Measurements from ENCODE around the gene AJAP1. TPM values are rescaled to one million over a fixed set of nuclear protein-coding genes. Genes with fewer than 3 reads are reported as not detected.

The AJAP1 gene
- total RNA-seq: 1 to 10 TPM in 4 of 8 experiments, under 1 TPM in 3, not detected in 1; 0.10 to 5.4 (median 2.8) TPM

DNA sequence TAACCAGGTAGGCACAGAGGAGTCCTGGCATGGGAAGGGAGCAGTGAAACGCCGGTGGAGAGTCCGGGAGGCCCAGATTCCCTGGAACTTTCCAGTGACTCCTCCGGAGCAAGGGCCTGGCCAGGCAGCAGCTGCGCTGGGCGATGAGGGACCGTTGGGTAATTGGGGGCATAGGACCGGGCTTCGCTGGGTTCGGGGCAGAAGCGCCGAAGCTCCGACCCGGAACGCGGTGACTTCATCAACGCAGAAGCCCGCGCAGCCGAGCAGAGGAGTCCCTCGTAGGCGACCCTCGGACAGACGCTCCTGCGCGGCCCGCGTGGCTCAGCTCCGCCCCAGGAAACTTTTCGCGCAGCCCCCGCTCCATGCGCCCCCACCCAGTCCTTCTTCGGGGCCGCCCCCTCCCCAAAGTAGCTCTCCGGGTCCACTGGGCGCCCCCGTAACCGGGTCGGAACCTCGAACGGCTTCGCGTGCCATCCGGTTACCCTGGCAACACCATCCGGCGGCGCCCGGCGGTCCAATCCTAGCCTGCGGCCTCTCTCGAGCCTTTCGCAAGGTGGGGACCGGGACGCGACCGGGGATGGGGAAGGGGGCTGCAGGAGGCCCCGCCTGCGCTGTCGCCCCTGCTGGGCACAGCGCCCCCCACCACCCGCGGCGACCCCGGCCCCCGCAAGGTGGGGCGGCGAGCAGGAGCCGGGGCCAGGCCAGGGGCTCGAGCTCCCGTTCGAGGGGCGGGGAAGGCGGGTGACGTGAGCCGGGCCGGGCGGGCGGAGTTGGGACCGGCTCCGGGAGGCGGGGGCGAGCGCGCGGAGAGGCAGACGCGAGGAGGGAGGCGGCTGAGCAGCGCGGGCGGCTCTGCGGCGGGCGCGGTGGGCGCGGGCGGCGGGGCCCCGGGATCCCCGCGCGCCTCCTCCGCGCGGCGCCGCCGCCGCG lies at the start of gene AJAP1:
Gene AJAP1 (plus strand): TSS at position 814 of the 930 bp plus-strand sequence. CDS start 817 bp downstream, outside the sequence.
- in situ Hi-C loops (cut with MboI; ENCODE audit: low pct_unique_long_range_greater_than_20kb in 2 of 9, low sequenced_read_pairs in 9 of 9, unreplicated experiment in 9 of 9): loop anchor here in 1 of 9 experiments (25.0 kb wide), 2 partner anchors 158 to 742 kb away; partner anchors contain the start of gene C1orf174
- 5 to 100% (median 34%) methylated on average over 1 to 16 of the region's 112 CpGs; no CpG with 5 or more reads in 4 of the 10 experiments for WGBS, 10 experiments
- H3K27ac ChIP-seq: no peak within 1 kb of the TSS

GRCh38 chr1:4605158-4605557 lies 49.3 kb upstream of the AJAP1 start:
- Histone ChIP-seq H3K27ac (no peak overlapping the region), H3K4me1 (replicated peaks in 1 of 2) (peaks cover 0 to 15% of the 10 kb centered on the region in 2 donors), H3K4me3 (no peak overlapping the region)
- 0 to 71% (median 54%) methylated on average over 2 to 6 of the region's 6 CpGs; no CpG with 5 or more reads in 4 of the 10 experiments for WGBS, 10 experiments
- in situ Hi-C loops (cut with MboI; ENCODE audit: low pct_unique_long_range_greater_than_20kb in 2 of 9, low sequenced_read_pairs in 9 of 9, unreplicated experiment in 9 of 9): loop anchor here in 1 of 9 experiments (25.0 kb wide), 1 partner anchor 693 kb away; the partner anchor contains the start of gene C1orf174
- no peak for ATAC-seq (replicated peaks in 6 of 8)

More for the DNA sequence above, at the start of gene AJAP1:
- H3K4me3 ChIP-seq: peak within 1 kb of the TSS; percentile 31 to 59 (median 49)
- ATAC-seq (replicated peaks in 6 of 8): peak in 6 of 8 experiments; percentile 3 to 46 (median 38)
- peaks cover 18 to 22% of the 10 kb centered on the region in 2 donors for H3K4me1 ChIP-seq (replicated peaks in 1 of 2)

DNA sequence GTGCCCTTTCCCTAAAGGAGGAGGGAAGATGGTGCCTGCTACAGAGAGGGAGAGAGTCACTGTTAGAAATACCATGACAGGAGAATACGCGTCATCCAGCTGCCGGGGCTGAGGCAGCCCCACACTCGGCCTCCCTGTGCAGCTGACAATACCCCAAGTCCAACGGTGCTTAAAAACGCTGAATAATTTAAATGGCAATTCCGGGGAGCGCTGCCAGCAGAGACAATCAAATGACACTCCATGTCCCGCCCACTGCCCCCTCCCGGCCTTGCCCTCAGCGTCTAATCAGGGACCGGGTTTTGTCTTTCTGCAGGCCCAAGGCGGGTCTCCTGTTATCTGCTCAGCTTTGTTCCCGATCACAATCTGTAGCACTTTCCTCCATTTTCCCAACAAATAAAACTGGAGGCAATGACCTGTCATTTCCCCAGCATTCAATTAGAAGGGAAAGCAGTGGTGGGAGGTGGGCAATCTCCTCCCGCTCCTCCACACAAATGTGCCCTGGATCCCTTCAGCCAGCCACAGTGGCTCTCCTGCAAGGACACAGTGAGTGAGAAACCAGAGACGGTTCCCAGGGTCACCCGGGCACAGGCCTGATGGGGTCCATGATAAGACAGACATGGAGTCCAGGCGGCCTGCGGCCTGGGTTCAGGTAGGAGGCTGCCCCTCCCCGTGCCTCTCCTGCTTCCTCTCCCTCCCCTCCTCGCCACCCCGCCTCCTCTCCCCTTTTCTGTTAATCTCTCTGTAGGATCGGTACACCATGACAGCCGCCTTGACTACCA lies 42.7 kb upstream of the AJAP1 start:
- H3K4me1 ChIP-seq (replicated peaks in 1 of 2): peaks cover 0 to 18% of the 10 kb centered on the region in 2 donors
- in situ Hi-C loops (cut with MboI; ENCODE audit: low pct_unique_long_range_greater_than_20kb in 2 of 9, low sequenced_read_pairs in 9 of 9, unreplicated experiment in 9 of 9): loop anchor here in 1 of 9 experiments (25.0 kb wide), 1 partner anchor 699 kb away; the partner anchor contains the start of gene C1orf174
- ATAC-seq (replicated peaks in 6 of 8): peak in 4 of 8 experiments; percentile 47 to 84 (median 80)
- H3K4me3 ChIP-seq: no peak overlapping the region
- peak overlapping the region in 1 of 2 donors; percentile 33 for H3K27ac ChIP-seq
- WGBS, 10 experiments: 7 to 73% (median 37%) methylated on average over 3 to 9 of the region's 24 CpGs; no CpG with 5 or more reads in 4 of the 10 experiments

GRCh38 chr1:4612991-4613390 lies 41.4 kb upstream of the AJAP1 start:
- Histone ChIP-seq H3K4me3 (no peak overlapping the region), H3K4me1 (replicated peaks in 1 of 2) (peaks cover 0 to 18% of the 10 kb centered on the region in 2 donors), H3K27ac (no peak overlapping the region)
- in situ Hi-C loops (cut with MboI; ENCODE audit: low pct_unique_long_range_greater_than_20kb in 2 of 9, low sequenced_read_pairs in 9 of 9, unreplicated experiment in 9 of 9): loop anchor here in 1 of 9 experiments (25.0 kb wide), 1 partner anchor 701 kb away; the partner anchor contains the start of gene C1orf174
- no peak for ATAC-seq (replicated peaks in 6 of 8)
- 7 to 100% (median 59%) methylated on average over 1 to 7 of the region's 7 CpGs for WGBS, 10 experiments

DNA sequence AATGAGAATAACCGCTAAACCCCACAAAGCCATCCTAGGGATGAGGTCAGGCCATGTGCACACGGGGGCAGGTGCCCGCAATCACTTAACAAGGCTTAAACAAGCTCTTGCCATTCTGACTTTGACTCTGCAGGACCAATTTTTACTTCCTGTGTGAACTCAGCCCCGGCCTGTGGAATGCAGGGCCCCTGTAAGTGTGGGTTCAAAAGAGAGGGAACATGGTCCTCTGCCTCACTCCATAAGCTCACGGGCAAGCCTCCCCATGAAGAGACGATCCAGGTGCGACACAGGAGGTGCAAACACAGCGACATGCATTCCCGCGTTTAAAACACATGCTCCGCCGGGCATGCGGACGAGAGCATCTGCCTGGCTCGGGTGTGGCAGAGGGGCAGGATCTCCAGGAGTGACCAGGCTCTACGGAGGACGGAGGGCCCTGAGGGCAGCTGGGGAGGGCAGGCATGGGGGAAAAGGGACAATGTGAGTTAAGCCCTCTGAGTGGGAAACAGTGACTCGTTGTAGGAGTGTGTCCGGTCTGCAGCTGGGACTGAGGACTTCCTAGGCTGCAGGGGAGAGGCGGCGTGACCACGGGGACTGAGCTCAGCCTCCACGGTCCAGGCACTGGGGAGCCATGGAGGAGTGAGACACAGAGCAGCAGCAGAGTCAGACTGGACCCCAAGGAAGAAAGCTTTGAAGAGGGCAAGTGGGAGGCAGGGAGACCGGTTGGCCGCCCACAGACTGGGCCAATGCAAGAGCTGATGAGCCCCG lies 40.6 kb upstream of the AJAP1 start:
- no peak overlapping the region for H3K27ac ChIP-seq
- no peak overlapping the region for H3K4me3 ChIP-seq
- 40 to 91% (median 73%) methylated on average over 1 to 18 of the region's 26 CpGs; no CpG with 5 or more reads in 3 of the 10 experiments for WGBS, 10 experiments
- in situ Hi-C loops (cut with MboI; ENCODE audit: low pct_unique_long_range_greater_than_20kb in 2 of 9, low sequenced_read_pairs in 9 of 9, unreplicated experiment in 9 of 9): loop anchor here in 1 of 9 experiments (25.0 kb wide), 1 partner anchor 701 kb away; the partner anchor contains the start of gene C1orf174
- H3K4me1 ChIP-seq (replicated peaks in 1 of 2): peaks cover 0 to 18% of the 10 kb centered on the region in 2 donors
- no peak for ATAC-seq (replicated peaks in 6 of 8)

- in situ Hi-C loops (cut with MboI; ENCODE audit: low pct_unique_long_range_greater_than_20kb in 2 of 9, low sequenced_read_pairs in 9 of 9, unreplicated experiment in 9 of 9): loop anchor here in 1 of 9 experiments (25.0 kb wide), 1 partner anchor 702 kb away; the partner anchor contains the start of gene C1orf174
- WGBS, 10 experiments: 50 to 90% (median 77%) methylated on average over 1 to 8 of the region's 15 CpGs; no CpG with 5 or more reads in 2 of the 10 experiments
- H3K4me1 ChIP-seq (replicated peaks in 1 of 2): peaks cover 0 to 18% of the 10 kb centered on the region in 2 donors
- no peak overlapping the region for H3K27ac ChIP-seq
- no peak overlapping the region for H3K4me3 ChIP-seq
- ATAC-seq (replicated peaks in 6 of 8): no peak
These were observed 39.9 kb upstream of the AJAP1 start for GRCh38 chr1:4614371-4615137.

DNA sequence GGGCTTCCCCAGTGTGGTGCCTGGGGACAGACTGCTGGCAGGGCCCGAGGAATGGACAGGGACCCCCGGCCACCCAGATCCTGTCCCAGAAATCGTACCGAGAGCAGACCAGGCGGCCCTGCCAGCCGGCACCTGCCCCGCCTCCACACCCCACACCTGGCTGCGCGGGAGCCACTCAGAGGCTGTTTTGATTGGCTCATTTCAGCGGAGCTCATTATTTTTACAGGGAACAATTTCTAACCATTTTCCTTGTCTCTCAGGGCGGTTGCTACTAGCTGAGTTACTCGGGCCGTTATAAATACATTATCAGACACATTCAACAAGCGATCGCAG lies 39.3 kb upstream of the AJAP1 start:
- H3K4me1 ChIP-seq (replicated peaks in 1 of 2): peaks cover 0 to 18% of the 10 kb centered on the region in 2 donors
- in situ Hi-C loops (cut with MboI; ENCODE audit: low pct_unique_long_range_greater_than_20kb in 2 of 9, low sequenced_read_pairs in 9 of 9, unreplicated experiment in 9 of 9): loop anchor here in 1 of 9 experiments (25.0 kb wide), 1 partner anchor 703 kb away; the partner anchor contains the start of gene C1orf174
- 43 to 100% (median 75%) methylated on average over 2 to 14 of the region's 15 CpGs; no CpG with 5 or more reads in 3 of the 10 experiments for WGBS, 10 experiments
- ATAC-seq (replicated peaks in 6 of 8): no peak
- H3K27ac ChIP-seq: no peak overlapping the region
- no peak overlapping the region for H3K4me3 ChIP-seq

- Histone ChIP-seq H3K4me3 (no peak overlapping the region), H3K4me1 (replicated peaks in 1 of 2) (peaks cover 0 to 18% of the 10 kb centered on the region in 2 donors), H3K27ac (no peak overlapping the region)
- in situ Hi-C loops (cut with MboI; ENCODE audit: low pct_unique_long_range_greater_than_20kb in 2 of 9, low sequenced_read_pairs in 9 of 9, unreplicated experiment in 9 of 9): loop anchor here in 1 of 9 experiments (25.0 kb wide), 1 partner anchor 703 kb away; the partner anchor contains the start of gene C1orf174
- 7 to 100% (median 71%) methylated on average over 1 to 9 of the region's 9 CpGs; no CpG with 5 or more reads in 5 of the 10 experiments for WGBS, 10 experiments
- no peak for ATAC-seq (replicated peaks in 6 of 8)
These were observed 38.9 kb upstream of the AJAP1 start for GRCh38 chr1:4615501-4615900.

DNA sequence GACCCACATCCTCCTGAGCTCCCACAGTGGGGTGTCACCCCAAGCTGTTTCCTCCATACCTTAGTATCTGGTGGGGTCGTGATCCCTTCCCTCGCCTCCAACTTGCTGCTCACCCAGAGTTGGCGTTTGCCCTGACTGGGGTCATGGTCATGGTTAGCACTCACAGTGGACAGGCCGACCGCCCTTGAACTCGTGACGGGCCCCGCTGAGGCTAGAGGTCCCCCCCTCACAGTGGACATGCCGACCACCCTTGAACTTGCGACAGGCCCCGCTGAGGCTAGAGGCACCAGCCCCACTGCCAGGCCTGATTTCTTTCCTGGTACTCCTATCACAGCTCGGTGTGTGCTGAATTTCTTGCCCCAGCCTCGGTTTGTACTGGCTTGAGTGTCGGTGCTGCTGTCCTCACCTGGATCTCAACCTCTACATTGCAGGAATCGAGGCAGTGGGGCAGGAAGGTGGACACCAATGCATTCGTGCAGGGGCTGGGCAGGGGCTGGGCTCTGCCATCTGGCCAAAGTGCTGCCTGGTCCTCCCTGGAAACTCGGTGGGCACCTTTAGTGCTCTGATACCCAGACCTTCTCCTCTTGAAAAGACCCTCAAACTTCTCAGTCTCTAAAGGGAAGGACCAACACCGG lies 37.5 kb upstream of the AJAP1 start:
- 42 to 100% (median 76%) methylated on average over 1 to 16 of the region's 18 CpGs; no CpG with 5 or more reads in 1 of the 10 experiments for WGBS, 10 experiments

DNA sequence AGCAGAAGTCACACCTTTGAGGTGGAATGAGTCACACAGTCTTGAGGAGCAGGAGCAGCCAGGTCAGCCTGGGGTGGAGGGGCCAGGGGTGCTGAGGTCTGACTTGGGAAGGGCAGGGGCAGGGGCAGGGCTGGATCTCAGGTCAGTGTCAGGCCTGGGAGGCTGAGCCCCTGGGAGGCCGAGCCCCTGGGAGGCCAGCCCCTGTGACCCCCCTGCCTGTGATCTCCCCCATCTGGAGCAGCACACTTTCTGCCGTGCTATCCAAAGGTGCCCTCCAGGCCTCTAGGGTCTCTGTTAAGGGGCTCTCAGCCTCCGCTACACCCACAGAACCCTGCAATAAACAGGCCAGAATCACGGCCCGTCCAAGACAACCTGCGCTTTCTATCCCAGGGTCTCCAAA lies 36.9 kb upstream of the AJAP1 start:
- Histone ChIP-seq H3K4me1 (replicated peaks in 1 of 2) (peaks cover 0 to 2% of the 10 kb centered on the region in 2 donors), H3K27ac (no peak overlapping the region), H3K4me3 (no peak overlapping the region)
- 0 to 100% (median 80%) methylated on average over 1 to 4 of the region's 6 CpGs; no CpG with 5 or more reads in 5 of the 10 experiments for WGBS, 10 experiments
- no peak for ATAC-seq (replicated peaks in 6 of 8)
- in situ Hi-C loops (cut with MboI; ENCODE audit: low pct_unique_long_range_greater_than_20kb in 2 of 9, low sequenced_read_pairs in 9 of 9, unreplicated experiment in 9 of 9): loop anchor here in 1 of 9 experiments (25.0 kb wide), 1 partner anchor 705 kb away; the partner anchor contains the start of gene C1orf174

More for the DNA sequence above, 37.5 kb upstream of the AJAP1 start:
- Histone ChIP-seq H3K4me3 (no peak overlapping the region), H3K4me1 (replicated peaks in 1 of 2) (peaks cover 0 to 8% of the 10 kb centered on the region in 2 donors), H3K27ac (no peak overlapping the region)
- no peak for ATAC-seq (replicated peaks in 6 of 8)
- in situ Hi-C loops (cut with MboI; ENCODE audit: low pct_unique_long_range_greater_than_20kb in 2 of 9, low sequenced_read_pairs in 9 of 9, unreplicated experiment in 9 of 9): loop anchor here in 1 of 9 experiments (25.0 kb wide), 1 partner anchor 705 kb away; the partner anchor contains the start of gene C1orf174
